CD4-positive, alpha-beta T cell (primary cell): ENCODE results near the gene POLR3K. TPM values are rescaled to one million over a fixed set of nuclear protein-coding genes. Genes with fewer than 3 reads are reported as not detected.

Experiments used
- ATAC-seq: fragments of 200-7000 bp; cut with Tn5 transposase; one replicate; pipeline ENCODE4 v1.10.0; 2022; ENCODE audit warnings: mild to moderate bottlenecking; ENCODE audit not compliant: poor library complexity
- CTCF ChIA-PET: fragments of 350-600 bp; sonication (Branson Sonifier 250); formaldehyde crosslinking; loops from one replicate; lab custom pipeline; 2021; ENCODE audit warnings: antibody characterized with exemption, inconsistent platforms; lab: Charles Lee
- POLR2A ChIA-PET: fragments of 350-600 bp; sonication (Branson Sonifier 250); formaldehyde crosslinking; loops from one replicate; lab custom pipeline; 2021; ENCODE audit warnings: antibody characterized with exemption, inconsistent platforms; lab: Charles Lee
- DNase-seq, 14 experiments: peaks; one replicate each; pipeline ENCODE4 v3.0.0-alpha.2; 2013 to 2020; ENCODE audit warnings: mixed read lengths in 2 of 14
- H3K27ac ChIP-seq, 2 donors: one replicate each; pipeline versions ENCODE4 v1.5.1 to v1.7.0; 2013; ENCODE audit warnings: low read length in 2 of 2, low read depth in 1 of 2, mild to moderate bottlenecking in 1 of 2
- H3K27me3 ChIP-seq, 2 experiments: 1 replicate in 1 of 2; 2 replicates in 1 of 2; pipeline versions ENCODE4 v1.6.1 to v1.7.0; 2013; ENCODE audit warnings: low read length in 2 of 2, control low read depth in 1 of 2, mild to moderate bottlenecking in 1 of 2, moderate library complexity in 1 of 2; ENCODE audit not compliant: insufficient read depth in 2 of 2, control insufficient read depth in 1 of 2
- H3K36me3 ChIP-seq: one replicate; pipeline ENCODE4 v1.6.1; 2013; ENCODE audit warnings: low read length, control low read depth; ENCODE audit not compliant: insufficient read depth
- H3K4me1 ChIP-seq: one replicate; pipeline ENCODE4 v1.6.1; 2013; ENCODE audit warnings: low read length, control low read depth; ENCODE audit not compliant: insufficient read depth
- H3K4me3 ChIP-seq: one replicate; pipeline ENCODE4 v1.5.1; 2013; ENCODE audit warnings: mild to moderate bottlenecking, low read length, moderate library complexity
- H3K9me3 ChIP-seq, 2 experiments: 1 replicate in 1 of 2; 2 replicates in 1 of 2; pipeline versions ENCODE4 v1.6.1 to v1.7.0; 2013; ENCODE audit warnings: low read length in 2 of 2, mild to moderate bottlenecking in 2 of 2, control low read depth in 1 of 2, moderate library complexity in 1 of 2; ENCODE audit not compliant: control insufficient read depth in 1 of 2, insufficient read depth in 1 of 2
- H3K27ac Mint-ChIP-seq: one replicate; pipeline ENCODE4 v1.8.0; 2020; ENCODE audit warnings: mixed read lengths
- H3K27me3 Mint-ChIP-seq: one replicate; pipeline ENCODE4 v1.8.0; 2021; ENCODE audit warnings: mixed read lengths
- H3K36me3 Mint-ChIP-seq: one replicate; pipeline ENCODE4 v1.8.0; 2021; ENCODE audit warnings: low read depth, mixed read lengths
- H3K4me1 Mint-ChIP-seq: one replicate; pipeline ENCODE4 v1.8.0; 2021; ENCODE audit warnings: low read depth, mixed read lengths
- H3K4me3 Mint-ChIP-seq: one replicate; pipeline ENCODE4 v1.8.0; 2020; ENCODE audit warnings: mild to moderate bottlenecking, mixed read lengths
- H3K9me3 Mint-ChIP-seq: one replicate; pipeline ENCODE4 v1.8.0; 2020; ENCODE audit warnings: mixed read lengths
- intact Hi-C, 2 experiments: fragments of 100-400 bp; cut with DNase I in 1 of 2; cut with micrococcal nuclease in 1 of 2; formaldehyde crosslinking; loops; one replicate each; pipeline versions ENCODE4 v1.15.1 to v1.9.0; 2023 to 2025; cut with DNase I, micrococcal nuclease
- total RNA-seq, 174 experiments: library from RNA in 2 of 174; stranded (reverse) in 2 of 174; gene quantifications; one replicate each; pipeline ENCODE4 v1.2.3 and lab custom pipeline; 2021 to 2026
- TF ChIP-seq, protein P1 (sequence below): fragments of 200-600 bp; IDR thresholded peaks from one replicate; pipeline ENCODE4 v1.8.0; 2022; ENCODE audit warnings: antibody characterized with exemption, mild to moderate bottlenecking

POLR3K gene
- total RNA-seq, 2 experiments from 2014 or later: 4.1 TPM

DNA sequence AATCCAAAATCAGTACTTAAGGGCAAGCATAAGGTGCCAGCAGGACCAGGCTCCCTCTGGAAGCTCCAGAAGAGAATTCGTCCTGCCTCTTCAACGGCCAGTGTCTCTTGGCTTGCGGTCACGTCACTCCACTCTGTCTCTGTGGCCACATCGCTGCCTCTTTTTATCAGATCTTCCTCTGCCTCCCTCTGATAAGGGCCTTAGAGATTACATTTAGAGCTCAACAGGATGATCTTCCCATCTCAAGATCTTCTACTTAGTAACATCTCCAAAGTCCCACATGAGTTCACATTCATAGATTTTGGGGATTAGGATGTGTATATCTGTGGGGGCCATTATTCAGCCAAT is 41.5 kb upstream of the POLR3K start:
- no peak for DNase-seq
- TF ChIP-seq, protein P1, sequence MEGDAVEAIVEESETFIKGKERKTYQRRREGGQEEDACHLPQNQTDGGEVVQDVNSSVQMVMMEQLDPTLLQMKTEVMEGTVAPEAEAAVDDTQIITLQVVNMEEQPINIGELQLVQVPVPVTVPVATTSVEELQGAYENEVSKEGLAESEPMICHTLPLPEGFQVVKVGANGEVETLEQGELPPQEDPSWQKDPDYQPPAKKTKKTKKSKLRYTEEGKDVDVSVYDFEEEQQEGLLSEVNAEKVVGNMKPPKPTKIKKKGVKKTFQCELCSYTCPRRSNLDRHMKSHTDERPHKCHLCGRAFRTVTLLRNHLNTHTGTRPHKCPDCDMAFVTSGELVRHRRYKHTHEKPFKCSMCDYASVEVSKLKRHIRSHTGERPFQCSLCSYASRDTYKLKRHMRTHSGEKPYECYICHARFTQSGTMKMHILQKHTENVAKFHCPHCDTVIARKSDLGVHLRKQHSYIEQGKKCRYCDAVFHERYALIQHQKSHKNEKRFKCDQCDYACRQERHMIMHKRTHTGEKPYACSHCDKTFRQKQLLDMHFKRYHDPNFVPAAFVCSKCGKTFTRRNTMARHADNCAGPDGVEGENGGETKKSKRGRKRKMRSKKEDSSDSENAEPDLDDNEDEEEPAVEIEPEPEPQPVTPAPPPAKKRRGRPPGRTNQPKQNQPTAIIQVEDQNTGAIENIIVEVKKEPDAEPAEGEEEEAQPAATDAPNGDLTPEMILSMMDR: no peak
- Histone ChIP-seq H3K9me3 (no peaks in the 10 kb centered on the region), H3K4me3 (no peak overlapping the region), H3K27ac (no peak overlapping the region), H3K4me1 (peaks cover 9% of the 10 kb centered on the region), H3K27me3 (no peaks in the 10 kb centered on the region), H3K36me3 (peaks cover 11% of the 10 kb centered on the region)
- Mint-ChIP-seq H3K9me3 (no peaks in the 10 kb centered on the region), H3K27ac (no peak overlapping the region), H3K4me3 (no peak overlapping the region), H3K36me3 (peaks cover 20% of the 10 kb centered on the region), H3K27me3 (no peaks in the 10 kb centered on the region), H3K4me1 (peaks cover 6% of the 10 kb centered on the region)
- ChIA-PET CTCF (interaction anchor here (4.2 kb wide), 1 partner anchor 30 kb away, joined by 105 read pairs; no protein-coding TSS in a partner anchor), POLR2A (no interaction called here)
- intact Hi-C loops: no loop called here
- ATAC-seq: no peak

DNA sequence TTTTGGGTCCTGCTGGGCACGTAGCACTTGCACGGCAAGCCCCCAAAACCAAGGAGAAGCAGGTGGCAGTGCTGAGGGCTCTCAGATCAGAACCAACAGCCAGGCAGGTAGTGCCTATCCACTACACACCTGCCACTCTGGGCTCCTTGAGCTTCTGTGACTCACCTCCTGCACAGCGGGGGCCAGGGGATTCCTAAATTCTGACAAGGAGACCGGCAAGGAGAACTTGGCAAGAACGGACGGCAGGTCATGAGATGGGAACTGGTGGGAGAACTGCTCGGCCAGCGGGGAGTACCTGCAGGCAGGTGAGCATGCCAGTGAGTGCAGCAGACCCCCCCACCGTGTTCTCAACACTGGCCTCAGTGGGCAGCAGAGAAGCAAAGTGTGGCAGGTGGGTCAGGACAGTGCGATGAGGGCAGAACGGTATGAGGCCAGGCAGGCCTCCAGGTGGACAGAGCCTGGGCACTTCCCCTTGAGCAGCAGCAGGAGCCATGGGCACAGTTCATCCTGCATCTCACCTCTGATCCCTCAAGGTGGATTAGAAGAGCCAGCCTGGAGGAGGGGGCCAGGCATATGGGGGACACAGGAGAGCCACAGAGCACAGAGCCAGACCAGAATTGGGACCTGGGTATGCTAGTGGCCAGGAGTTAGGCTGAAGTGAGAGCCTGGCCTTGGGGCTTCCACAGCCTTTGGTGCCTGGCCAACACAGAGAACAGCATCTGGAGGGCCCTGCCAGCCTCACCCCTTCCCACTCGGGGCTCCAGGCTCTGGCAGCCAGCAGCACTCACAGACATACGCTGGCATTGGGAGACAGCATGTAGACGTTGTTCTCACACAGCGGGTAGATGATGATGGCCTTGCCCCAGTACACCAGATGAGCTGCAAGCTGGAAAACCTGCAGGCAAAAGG is 39.3 kb upstream of the POLR3K start:
- H3K9me3 ChIP-seq: no peaks in the 10 kb centered on the region
- H3K36me3 ChIP-seq: peaks cover 19% of the 10 kb centered on the region
- Mint-ChIP-seq H3K4me3 (no peak overlapping the region), H3K27ac (no peak overlapping the region), H3K36me3 (peaks cover 20% of the 10 kb centered on the region), H3K9me3 (no peaks in the 10 kb centered on the region), H3K4me1 (peaks cover 6% of the 10 kb centered on the region), H3K27me3 (no peaks in the 10 kb centered on the region)
- no peaks in the 10 kb centered on the region for H3K27me3 ChIP-seq
- ChIA-PET CTCF (no interaction called here), POLR2A (no interaction called here)
- TF ChIP-seq, protein P1: no peak
- intact Hi-C loops: no loop called here
- no peak for DNase-seq
- ATAC-seq: no peak
- no peak overlapping the region for H3K27ac ChIP-seq
- H3K4me1 ChIP-seq: peaks cover 9% of the 10 kb centered on the region
- H3K4me3 ChIP-seq: no peak overlapping the region

DNA sequence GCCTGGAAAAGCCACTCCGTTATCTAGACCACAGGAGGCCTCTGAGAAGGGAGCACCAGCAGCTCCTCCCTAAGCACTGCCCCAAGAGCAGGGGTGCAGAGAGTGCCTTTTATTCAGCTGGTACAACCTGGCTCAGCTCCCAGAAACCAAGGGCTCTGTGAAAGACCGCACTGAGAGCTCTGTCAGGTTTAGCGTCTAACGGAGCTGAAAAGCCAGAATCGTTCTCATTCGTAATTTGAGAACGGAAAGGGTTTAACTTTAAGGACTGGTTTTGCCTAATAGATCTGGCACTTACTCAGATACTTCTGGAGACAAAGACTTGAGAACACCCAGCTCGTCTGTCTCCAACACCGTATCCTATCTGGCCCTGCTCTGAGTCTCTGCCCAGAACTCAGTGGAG is 38.1 kb upstream of the POLR3K start:
- Histone ChIP-seq H3K36me3 (peaks cover 24% of the 10 kb centered on the region), H3K27ac (no peak overlapping the region), H3K4me3 (no peak overlapping the region), H3K27me3 (no peaks in the 10 kb centered on the region), H3K9me3 (no peaks in the 10 kb centered on the region), H3K4me1 (no peaks in the 10 kb centered on the region)
- Mint-ChIP-seq H3K4me3 (no peak overlapping the region), H3K9me3 (no peaks in the 10 kb centered on the region), H3K36me3 (peaks cover 12% of the 10 kb centered on the region), H3K27me3 (no peaks in the 10 kb centered on the region), H3K4me1 (no peaks in the 10 kb centered on the region), H3K27ac (no peak overlapping the region)
- ChIA-PET POLR2A (no interaction called here), CTCF (interaction anchor here (1.1 to 1.4 kb wide), 2 partner anchors 15 to 26 kb away, joined by 4 to 6 read pairs; no protein-coding TSS in a partner anchor)
- TF ChIP-seq, protein P1: no peak
- intact Hi-C loops: no loop called here
- DNase-seq (no peak), ATAC-seq (no peak)
